OCI-LY1 (cell line): Measurements from ENCODE around the gene IRAK1.
A peak's percentile ranks its signal among the peaks of the same experiment; 100 is the strongest.

Experiments used
- H2AFZ ChIP-seq: fragments of 200-600 bp; sonication (generic), shearing (Covaris generic); 2 replicates; pipeline ENCODE4 v1.6.0; 2014; ENCODE audit warnings: antibody characterized with exemption, mild to moderate bottlenecking, low read length
- H3F3A ChIP-seq: fragments of 200-600 bp; sonication (generic), shearing (Covaris generic); 2 replicates; pipeline ENCODE4 v1.6.0; 2014; ENCODE audit warnings: mild to moderate bottlenecking, antibody characterized with exemption, low read length, moderate library complexity; ENCODE audit not compliant: insufficient read depth
- H3K27ac ChIP-seq: fragments of 200-600 bp; sonication (generic); 2 replicates; pipeline ENCODE4 v1.5.1; 2014; ENCODE audit warnings: low read length, mixed run types, mild to moderate bottlenecking, low read depth; ENCODE audit not compliant: poor library complexity, severe bottlenecking
- H3K27me3 ChIP-seq: fragments of 200-600 bp; sonication (generic); 2 replicates; pipeline ENCODE4 v1.6.0; 2014; ENCODE audit warnings: antibody characterized with exemption, mild to moderate bottlenecking, low read length, moderate library complexity; ENCODE audit not compliant: insufficient read depth
- H3K36me3 ChIP-seq: fragments of 200-600 bp; sonication (generic); 2 replicates; pipeline ENCODE4 v1.6.1; 2014; ENCODE audit warnings: mild to moderate bottlenecking, antibody characterized with exemption, low read length, moderate library complexity, mixed read lengths; ENCODE audit not compliant: insufficient read depth
- H3K4me1 ChIP-seq: fragments of 200-600 bp; sonication (generic); 2 replicates; pipeline ENCODE4 v1.5.1; 2014; ENCODE audit warnings: mild to moderate bottlenecking, low read length, moderate library complexity; ENCODE audit not compliant: insufficient read depth, severe bottlenecking
- H3K4me2 ChIP-seq: fragments of 200-600 bp; sonication (generic), shearing (Covaris generic); 2 replicates; pipeline ENCODE4 v1.6.1; 2014; ENCODE audit warnings: low read length
- H3K4me3 ChIP-seq: fragments of 200-600 bp; sonication (generic); 2 replicates; pipeline ENCODE4 v1.5.1; 2014; ENCODE audit warnings: low read length, low read depth, mild to moderate bottlenecking, mixed read lengths; ENCODE audit not compliant: poor library complexity, severe bottlenecking
- H3K79me2 ChIP-seq: fragments of 200-600 bp; shearing (Covaris generic); 2 replicates; pipeline ENCODE4 v1.6.1; 2016; ENCODE audit warnings: mixed run types, low read length, mixed read lengths; ENCODE audit not compliant: insufficient read depth
- H3K9ac ChIP-seq: fragments of 200-600 bp; sonication (generic), shearing (Covaris generic); 2 replicates; pipeline ENCODE4 v1.6.1; 2014; ENCODE audit warnings: mild to moderate bottlenecking, low read length, mixed read lengths
- H3K9me2 ChIP-seq: fragments of 200-600 bp; sonication (generic), shearing (Covaris generic); 2 replicates; pipeline ENCODE4 v1.6.1; 2014; ENCODE audit warnings: low read depth, mild to moderate bottlenecking, low read length, mixed read lengths
- H3K9me3 ChIP-seq: fragments of 200-600 bp; shearing (Covaris generic); 2 replicates; pipeline ENCODE4 v1.6.1; 2014; ENCODE audit warnings: low read length, mixed read lengths
- H4K20me1 ChIP-seq: fragments of 200-600 bp; sonication (generic), shearing (Covaris generic); 2 replicates; pipeline ENCODE4 v1.6.0; 2016; ENCODE audit warnings: mild to moderate bottlenecking, low read length; ENCODE audit not compliant: insufficient read depth
- CTCF ChIP-seq: fragments of 200-600 bp; sonication (generic), shearing (Covaris generic); IDR thresholded peaks from 2 replicates; pipeline ENCODE4 v1.5.1; 2017; ENCODE audit warnings: mild to moderate bottlenecking, antibody characterized with exemption, low read length, moderate library complexity, mixed read lengths
- EZH2 ChIP-seq: fragments of 200-600 bp; sonication (generic), shearing (Covaris generic); IDR thresholded peaks from 2 replicates; pipeline ENCODE4 v1.8.0; 2017; ENCODE audit warnings: borderline replicate concordance, mixed run types, mild to moderate bottlenecking, antibody characterized with exemption, low read length, moderate library complexity, mixed read lengths

IRAK1 gene

GRCh38 chrX:154017766-154018517 is 1.8 kb downstream of the IRAK1 start:
- H3K27ac ChIP-seq = peak overlapping the region; percentile 64
- peaks cover 53% of the 10 kb centered on the region for H3K36me3 ChIP-seq
- TF ChIP-seq EZH2 = no peak
- no peak for TF ChIP-seq CTCF
- H2AFZ ChIP-seq = no peak overlapping the region
- peak overlapping the region; percentile 88 for H3K4me2 ChIP-seq
- peak overlapping the region; percentile 84 for H3K4me3 ChIP-seq
- no peaks in the 10 kb centered on the region for H4K20me1 ChIP-seq
- no peaks in the 10 kb centered on the region for H3K9me2 ChIP-seq
- H3K27me3 ChIP-seq = no peaks in the 10 kb centered on the region
- H3K79me2 ChIP-seq = no peaks in the 10 kb centered on the region
- H3K4me1 ChIP-seq = peaks cover 39% of the 10 kb centered on the region
- H3F3A ChIP-seq = no peaks in the 10 kb centered on the region
- no peaks in the 10 kb centered on the region for H3K9me3 ChIP-seq
- H3K9ac ChIP-seq = peak overlapping the region; percentile 94

DNA sequence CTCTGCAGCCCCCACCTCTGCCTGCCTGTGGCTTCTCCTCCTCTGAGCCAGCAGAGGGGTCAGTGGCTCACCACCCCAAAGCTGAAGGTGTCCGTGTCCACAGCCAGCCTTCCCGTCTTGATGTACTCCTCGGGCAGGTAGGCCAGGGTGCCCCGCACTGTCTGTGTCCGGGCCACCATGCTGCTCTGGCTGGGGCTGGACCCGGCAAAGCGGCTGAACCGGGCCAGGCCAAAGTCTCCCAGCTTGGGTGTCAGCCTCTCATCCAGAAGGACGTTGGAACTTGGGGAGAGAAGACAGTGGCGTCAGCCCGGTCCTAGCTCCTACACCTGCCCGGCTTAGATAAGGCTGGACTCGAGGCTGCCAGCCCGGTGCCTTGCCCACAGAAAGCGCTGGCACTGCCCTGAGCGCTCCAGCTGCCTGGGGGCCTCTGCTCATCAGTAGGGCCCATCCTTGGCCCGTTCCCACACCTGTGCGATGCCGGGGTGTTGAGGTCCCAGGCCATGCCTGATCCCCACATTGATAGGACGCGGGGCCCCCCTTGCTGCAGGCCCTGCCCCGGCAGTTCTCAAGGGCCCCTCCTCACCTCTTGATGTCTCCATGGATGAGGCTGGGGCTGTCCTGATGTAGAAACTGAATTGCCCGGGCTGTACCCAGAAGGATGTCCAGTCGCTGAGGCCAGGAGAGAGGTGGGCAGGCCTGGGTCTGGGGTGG is 3.2 kb downstream of the IRAK1 start:
- Histone ChIP-seq H3K27ac (no peak overlapping the region), H3F3A (no peaks in the 10 kb centered on the region), H3K4me2 (no peak overlapping the region), H3K9me3 (no peaks in the 10 kb centered on the region), H3K4me1 (peaks cover 26% of the 10 kb centered on the region), H2AFZ (no peak overlapping the region), H3K4me3 (no peak overlapping the region), H3K9me2 (no peaks in the 10 kb centered on the region), H3K36me3 (peaks cover 67% of the 10 kb centered on the region), H3K9ac (no peak overlapping the region), H4K20me1 (no peaks in the 10 kb centered on the region), H3K27me3 (no peaks in the 10 kb centered on the region), H3K79me2 (no peaks in the 10 kb centered on the region)
- TF ChIP-seq EZH2 (no peak), CTCF (no peak)

- Histone ChIP-seq H3K9me3 (no peaks in the 10 kb centered on the region), H3K4me3 (no peak overlapping the region), H3K4me2 (no peak overlapping the region), H3K27me3 (no peaks in the 10 kb centered on the region), H3F3A (no peaks in the 10 kb centered on the region), H3K9me2 (no peaks in the 10 kb centered on the region), H2AFZ (no peak overlapping the region), H4K20me1 (no peaks in the 10 kb centered on the region), H3K36me3 (peaks cover 75% of the 10 kb centered on the region), H3K79me2 (no peaks in the 10 kb centered on the region), H3K4me1 (peaks cover 18% of the 10 kb centered on the region), H3K9ac (no peak overlapping the region), H3K27ac (peak overlapping the region; percentile 28)
- TF ChIP-seq CTCF = no peak
- no peak for TF ChIP-seq EZH2
Observed at GRCh38 chrX:154015581-154016264, 4.0 kb downstream of the IRAK1 start.
